A673 (cell line): ENCODE data around the gene ZNRF3. TPM values are rescaled to one million over a fixed set of nuclear protein-coding genes. Genes with fewer than 3 reads are reported as not detected.
"Not testable (repeated sequence)": the region's sequence is repeated elsewhere in the genome, so short reads cannot be mapped to it uniquely, and the experiment has no call there.

Source experiments
- BruUV-seq: library from RNA; stranded (reverse); fragments of 400-500 nt; replicated peaks from 2 replicates; lab custom pipeline; 2021; lab: Mats Ljungman, UMichigan
- CTCF ChIA-PET: fragments of 300-600 bp; sonication (Branson Sonifier 250); formaldehyde crosslinking; loops from one replicate; lab custom pipeline; 2022; ENCODE audit warnings: antibody characterized with exemption; lab: Charles Lee
- POLR2A ChIA-PET: fragments of 300-600 bp; sonication (Branson Sonifier 250); formaldehyde crosslinking; loops from one replicate; lab custom pipeline; 2022; ENCODE audit warnings: antibody characterized with exemption; ENCODE audit not compliant: low non-redundant PET; lab: Charles Lee
- DNase-seq: peaks from one replicate; pipeline ENCODE4 v3.0.0-alpha.2; 2015; ENCODE audit warnings: low spot score
- H3K27ac ChIP-seq: fragments of 200-600 bp; sonication (generic); 2 replicates; pipeline ENCODE4 v1.5.1; 2016; ENCODE audit warnings: mixed run types, low read depth, mild to moderate bottlenecking, mixed read lengths, antibody characterized with exemption, low read length; ENCODE audit not compliant: poor library complexity, severe bottlenecking
- H3K27me3 ChIP-seq: fragments of 200-600 bp; sonication (generic); replicated peaks from 2 replicates; pipeline ENCODE4 v1.6.1; 2017; ENCODE audit warnings: mixed run types, low read depth, mild to moderate bottlenecking, mixed read lengths, antibody characterized with exemption, low read length; ENCODE audit not compliant: insufficient read depth, poor library complexity
- H3K36me3 ChIP-seq: fragments of 200-600 bp; sonication (generic); 2 replicates; pipeline ENCODE4 v1.6.1; 2016; ENCODE audit warnings: mixed run types, mild to moderate bottlenecking, mixed read lengths, antibody characterized with exemption, low read length; ENCODE audit not compliant: insufficient read depth, poor library complexity, severe bottlenecking
- H3K4me1 ChIP-seq: fragments of 200-600 bp; sonication (generic); 2 replicates; pipeline ENCODE4 v1.6.1; 2017; ENCODE audit warnings: mixed run types, mild to moderate bottlenecking, mixed read lengths, antibody characterized with exemption, low read length; ENCODE audit not compliant: insufficient read depth, poor library complexity, severe bottlenecking
- H3K4me3 ChIP-seq: fragments of 200-600 bp; sonication (generic); 2 replicates; pipeline ENCODE4 v1.5.1; 2016; ENCODE audit warnings: low read depth, mixed run types, mild to moderate bottlenecking, mixed read lengths, low read length; ENCODE audit not compliant: poor library complexity, severe bottlenecking
- H3K9me3 ChIP-seq: fragments of 200-600 bp; sonication (generic); 2 replicates; pipeline ENCODE4 v1.6.1; 2016; ENCODE audit warnings: mixed run types, low read depth, mild to moderate bottlenecking, mixed read lengths, antibody characterized with exemption, low read length; ENCODE audit not compliant: poor library complexity, severe bottlenecking
- CTCF ChIP-seq: fragments of 300-800, 200-600 bp; sonication (generic); conservative IDR thresholded peaks from 2 replicates; pipeline ENCODE4 v1.5.1; 2017; ENCODE audit warnings: low read depth, mild to moderate bottlenecking, antibody characterized with exemption, low read length, moderate library complexity, mixed read lengths
- EZH2 ChIP-seq: fragments of 200-600 bp; sonication (generic); IDR thresholded peaks from 2 replicates; pipeline ENCODE4 v1.6.1; 2017; ENCODE audit warnings: borderline replicate concordance, low read depth, mild to moderate bottlenecking, mixed read lengths, antibody characterized with exemption, low read length; ENCODE audit not compliant: poor library complexity, severe bottlenecking
- intact Hi-C: fragments of 100-400 bp; cut with micrococcal nuclease; formaldehyde crosslinking; loops from one replicate; pipeline ENCODE4 v1.10.0; 2022; ENCODE audit not compliant: unreplicated experiment
- total RNA-seq: library from RNA; stranded (reverse); gene quantifications from 2 replicates; pipeline ENCODE4 v1.2.3, GENCODE V29; 2021

ZNRF3 gene
- total RNA-seq, 1 experiment from 2014 or later = 11.9 TPM

- BruUV-seq = no TSS peak
- Histone ChIP-seq H3K36me3 (no peaks in the 10 kb centered on the region), H3K27me3 (no peaks in the 10 kb centered on the region), H3K4me3 (no peak overlapping the region), H3K9me3 (no peaks in the 10 kb centered on the region), H3K4me1 (peaks cover 20% of the 10 kb centered on the region), H3K27ac (no peak overlapping the region)
- no peak for DNase-seq
- POLR2A ChIA-PET = no interaction called here
- no peak for TF ChIP-seq EZH2
- no peak for TF ChIP-seq CTCF
- intact Hi-C loops = no loop called here
- CTCF ChIA-PET = no interaction called here
These were observed 22.0 kb downstream of the ZNRF3 start for GRCh38 chr22:28905256-28905832.

- DNase-seq = no peak
- Histone ChIP-seq H3K4me1 (peaks cover 20% of the 10 kb centered on the region), H3K9me3 (no peaks in the 10 kb centered on the region), H3K27me3 (no peaks in the 10 kb centered on the region), H3K27ac (no peak overlapping the region), H3K36me3 (no peaks in the 10 kb centered on the region), H3K4me3 (no peak overlapping the region)
- POLR2A ChIA-PET = no interaction called here
- BruUV-seq = no TSS peak
- CTCF ChIA-PET = no interaction called here
- intact Hi-C loops = no loop called here
- TF ChIP-seq EZH2 = no peak
- no peak for TF ChIP-seq CTCF
These were observed 22.9 kb downstream of the ZNRF3 start for GRCh38 chr22:28906312-28906711.

- CTCF ChIA-PET = no interaction called here
- Histone ChIP-seq H3K36me3 (no peaks in the 10 kb centered on the region), H3K4me1 (peaks cover 23% of the 10 kb centered on the region), H3K27ac (no peak overlapping the region), H3K27me3 (no peaks in the 10 kb centered on the region), H3K9me3 (no peaks in the 10 kb centered on the region), H3K4me3 (no peak overlapping the region)
- no peak for DNase-seq
- POLR2A ChIA-PET = no interaction called here
- no TSS peak for BruUV-seq
- intact Hi-C loops = no loop called here
- TF ChIP-seq CTCF (no peak), EZH2 (no peak)
These were observed 24.1 kb downstream of the ZNRF3 start for GRCh38 chr22:28907311-28908008.

GRCh38 chr22:28908810-28909209 is 25.4 kb downstream of the ZNRF3 start:
- POLR2A ChIA-PET, H3K27me3 ChIP-seq, H3K36me3 ChIP-seq, H3K9me3 ChIP-seq, CTCF ChIA-PET, DNase-seq, H3K4me3 ChIP-seq, BruUV-seq, H3K27ac ChIP-seq, intact Hi-C loops: not testable (repeated sequence)
- peaks cover 19% of the 10 kb centered on the region for H3K4me1 ChIP-seq
